ENCODE measurements around the gene ORAI2. TPM values are rescaled to one million over a fixed set of nuclear protein-coding genes. Genes with fewer than 3 reads are reported as not detected.

Gene ORAI2
- total and polyA plus RNA-seq, 2 donors (not counting 3 experiments of a cell fraction or from before 2014, with no cell fraction given), result 84.1 to 99.1 TPM

DNA sequence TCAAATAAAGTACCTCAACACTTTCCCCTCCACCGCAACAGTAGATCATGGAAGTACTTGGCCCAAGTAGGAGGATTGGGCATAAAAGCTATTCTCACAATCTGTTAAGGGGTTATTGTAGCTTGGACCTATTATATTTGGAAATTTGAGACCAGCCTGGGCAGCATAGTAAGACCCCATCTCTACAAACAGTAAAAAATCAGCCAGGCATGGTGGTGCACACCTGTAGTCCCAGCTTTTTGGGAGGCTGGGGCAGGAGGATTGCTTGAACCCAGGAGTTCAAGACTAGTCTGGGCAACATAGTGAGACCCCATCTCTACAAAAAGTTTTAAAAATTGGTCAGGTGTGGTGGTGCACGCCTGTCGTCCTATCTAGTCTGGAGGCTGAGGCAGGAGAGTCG, 24.0 kb upstream of the ORAI2 start:
- FAIRE-seq (no peak), DNase-seq (ENCODE audit: low read depth, low spot score) (no peak)
- no peak overlapping the region for H2AFZ ChIP-seq (ENCODE audit: low read depth, low read length)
- no peaks in the 10 kb centered on the region for H3K27me3 ChIP-seq (ENCODE audit: control insufficient read depth in 2 of 2, insufficient read depth in 2 of 2, low read length in 2 of 2)
- H3K4me2 ChIP-seq (ENCODE audit: insufficient read depth, low read length), result no peak overlapping the region
- no peak for TF ChIP-seq MYC (IDR thresholded peaks at IDR 0.05; ENCODE audit: low read depth, low read length)
- no peak for TF ChIP-seq GATA2 (IDR thresholded peaks at IDR 0.05; ENCODE audit: insufficient read depth, insufficient read length, low read depth, low read length)
- no peak for TF ChIP-seq FOS (IDR thresholded peaks at IDR 0.05; ENCODE audit: borderline replicate concordance, insufficient read depth, low read length)
- TF ChIP-seq, protein P1, sequence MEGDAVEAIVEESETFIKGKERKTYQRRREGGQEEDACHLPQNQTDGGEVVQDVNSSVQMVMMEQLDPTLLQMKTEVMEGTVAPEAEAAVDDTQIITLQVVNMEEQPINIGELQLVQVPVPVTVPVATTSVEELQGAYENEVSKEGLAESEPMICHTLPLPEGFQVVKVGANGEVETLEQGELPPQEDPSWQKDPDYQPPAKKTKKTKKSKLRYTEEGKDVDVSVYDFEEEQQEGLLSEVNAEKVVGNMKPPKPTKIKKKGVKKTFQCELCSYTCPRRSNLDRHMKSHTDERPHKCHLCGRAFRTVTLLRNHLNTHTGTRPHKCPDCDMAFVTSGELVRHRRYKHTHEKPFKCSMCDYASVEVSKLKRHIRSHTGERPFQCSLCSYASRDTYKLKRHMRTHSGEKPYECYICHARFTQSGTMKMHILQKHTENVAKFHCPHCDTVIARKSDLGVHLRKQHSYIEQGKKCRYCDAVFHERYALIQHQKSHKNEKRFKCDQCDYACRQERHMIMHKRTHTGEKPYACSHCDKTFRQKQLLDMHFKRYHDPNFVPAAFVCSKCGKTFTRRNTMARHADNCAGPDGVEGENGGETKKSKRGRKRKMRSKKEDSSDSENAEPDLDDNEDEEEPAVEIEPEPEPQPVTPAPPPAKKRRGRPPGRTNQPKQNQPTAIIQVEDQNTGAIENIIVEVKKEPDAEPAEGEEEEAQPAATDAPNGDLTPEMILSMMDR (IDR thresholded peaks at IDR 0.05; ENCODE audit: extremely low read depth in 1 of 2, insufficient read depth in 1 of 2, low read depth in 1 of 2, low read length in 2 of 2), result no peak
- TF ChIP-seq POLR2A (IDR thresholded peaks at IDR 0.05; ENCODE audit: low read depth, low read length), result no peak
- TF ChIP-seq JUN (IDR thresholded peaks at IDR 0.05; ENCODE audit: borderline replicate concordance, insufficient read depth, insufficient read length, low read depth), result no peak
- TF ChIP-seq POLR2AphosphoS5 (IDR thresholded peaks at IDR 0.05; ENCODE audit: insufficient read depth, low read depth, low read length), result no peak
- TF ChIP-seq, protein P2, sequence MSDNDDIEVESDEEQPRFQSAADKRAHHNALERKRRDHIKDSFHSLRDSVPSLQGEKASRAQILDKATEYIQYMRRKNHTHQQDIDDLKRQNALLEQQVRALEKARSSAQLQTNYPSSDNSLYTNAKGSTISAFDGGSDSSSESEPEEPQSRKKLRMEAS (IDR thresholded peaks at IDR 0.05; ENCODE audit: insufficient read depth, insufficient read length), result no peak
- TF ChIP-seq EZH2 (IDR thresholded peaks at IDR 0.05; ENCODE audit: borderline replicate concordance, low read depth, low read length, severe bottlenecking), result no peak
- no peaks in the 10 kb centered on the region for H3K4me1 ChIP-seq (ENCODE audit: control insufficient read depth, extremely low read depth, insufficient read depth, low read length)
- H3K9me1 ChIP-seq (replicated peaks; ENCODE audit: control insufficient read depth, extremely low read depth, insufficient read depth, low read length), result no peaks in the 10 kb centered on the region
- H3K27ac ChIP-seq (ENCODE audit: insufficient read depth, low read depth, low read length), result no peak overlapping the region
- H3K9me3 ChIP-seq (replicated peaks; ENCODE audit: control insufficient read depth, insufficient read depth, low read length), result no peaks in the 10 kb centered on the region
- intact Hi-C loops (cut with micrococcal nuclease), result no loop called here
- no peaks in the 10 kb centered on the region for H3K79me2 ChIP-seq (ENCODE audit: control insufficient read depth, insufficient read depth, low read length)
- H3K9ac ChIP-seq (replicated peaks; ENCODE audit: extremely low read depth, insufficient read depth, low read length), result no peak overlapping the region
- peaks cover 13 to 32% of the 10 kb centered on the region in 2 experiments for H3K36me3 ChIP-seq (ENCODE audit: control insufficient read depth in 2 of 2, extremely low read depth in 1 of 2, insufficient read depth in 2 of 2, low read length in 2 of 2)
- ChIA-PET CTCF (no interaction called here), POLR2A (no interaction called here)
- no TSS peak for BruUV-seq (replicated peaks)
- H3K4me3 ChIP-seq (replicated peaks in 1 of 3; ENCODE audit: insufficient read depth in 1 of 3, low read depth in 1 of 3, low read length in 3 of 3), result no peak overlapping the region
- H4K20me1 ChIP-seq (replicated peaks; ENCODE audit: control insufficient read depth, extremely low read depth, insufficient read depth, low read length), result no peaks in the 10 kb centered on the region
- dilution Hi-C loops (cut with MboI; ENCODE audit: extremely low pct_ligation_motif_present, low sequenced_read_pairs), result no loop called here

Measured in endothelial cell of umbilical vein (primary cell).